ENCODE measurements around the gene YBEY. TPM values are rescaled to one million over a fixed set of nuclear protein-coding genes. Genes with fewer than 3 reads are reported as not detected.

Gene YBEY
- total RNA-seq, 1 experiment from 2014 or later, result 55.8 TPM

GRCh38 chr21:46329796-46330195, 43.7 kb downstream of the YBEY start:
- H3K36me3 ChIP-seq, result peaks cover 71% of the 10 kb centered on the region
- H3K4me3 ChIP-seq, result no peak overlapping the region
- no peaks in the 10 kb centered on the region for H3K9me3 ChIP-seq
- no peaks in the 10 kb centered on the region for H3K27me3 ChIP-seq
- no peak for DNase-seq

- peaks cover 86% of the 10 kb centered on the region for H3K36me3 ChIP-seq
- no peak for DNase-seq
These were observed 48.4 kb downstream of the YBEY start for GRCh38 chr21:46334351-46335140.

GRCh38 chr21:46336603-46337002, 50.5 kb downstream of the YBEY start:
- no peak for DNase-seq
- no peak overlapping the region for H3K4me3 ChIP-seq
- no peaks in the 10 kb centered on the region for H3K27me3 ChIP-seq
- H3K36me3 ChIP-seq, result peaks cover 86% of the 10 kb centered on the region
- 0 out of 2 replicates have a peak, but pooled peaks cover 2% of the 10 kb centered on the region for H3K9me3 ChIP-seq

More at GRCh38 chr21:46334351-46335140, 48.4 kb downstream of the YBEY start:
- Histone ChIP-seq H3K4me3 (no peak overlapping the region), H3K9me3 (0 out of 2 replicates have a peak, but pooled peaks cover 2% of the 10 kb centered on the region), H3K27me3 (no peaks in the 10 kb centered on the region)

- no peak for DNase-seq
- H3K9me3 ChIP-seq, result 0 out of 2 replicates have a peak, but pooled peaks cover 2% of the 10 kb centered on the region
- H3K36me3 ChIP-seq, result peaks cover 83% of the 10 kb centered on the region
- H3K4me3 ChIP-seq, result no peak overlapping the region
- H3K27me3 ChIP-seq, result no peaks in the 10 kb centered on the region
These were observed 54.9 kb downstream of the YBEY start for GRCh38 chr21:46340998-46341397.

- Histone ChIP-seq H3K4me3 (no peak overlapping the region), H3K36me3 (peaks cover 80% of the 10 kb centered on the region), H3K27me3 (no peaks in the 10 kb centered on the region), H3K9me3 (no peaks in the 10 kb centered on the region)
- DNase-seq, result no peak
These were observed 58.2 kb downstream of the YBEY start for GRCh38 chr21:46344219-46344915.

GRCh38 chr21:46345861-46346260, 59.7 kb downstream of the YBEY start:
- no peak for DNase-seq
- Histone ChIP-seq H3K27me3 (no peaks in the 10 kb centered on the region), H3K4me3 (no peak overlapping the region), H3K9me3 (no peaks in the 10 kb centered on the region), H3K36me3 (peaks cover 81% of the 10 kb centered on the region)

GRCh38 chr21:46346296-46347202, 60.4 kb downstream of the YBEY start:
- no peak for DNase-seq
- no peaks in the 10 kb centered on the region for H3K27me3 ChIP-seq
- H3K36me3 ChIP-seq, result peaks cover 82% of the 10 kb centered on the region
- no peaks in the 10 kb centered on the region for H3K9me3 ChIP-seq
- no peak overlapping the region for H3K4me3 ChIP-seq

GRCh38 chr21:46347203-46347550, 61.0 kb downstream of the YBEY start:
- H3K36me3 ChIP-seq, result peaks cover 87% of the 10 kb centered on the region

More at GRCh38 chr21:46347203-46347550, 61.0 kb downstream of the YBEY start:
- no peaks in the 10 kb centered on the region for H3K9me3 ChIP-seq
- DNase-seq, result no peak
- no peak overlapping the region for H3K4me3 ChIP-seq
- H3K27me3 ChIP-seq, result no peaks in the 10 kb centered on the region

Other genes starting within 250 kb of the YBEY start
- gene COL6A2, start 188.2 kb upstream of the YBEY start, total RNA-seq (2014; rRNA removed; shearing (Covaris generic); ENCODE audit: low replicate concordance), result 949 and 1,198 TPM in 2 replicates
- gene FTCD, start 130.8 kb upstream of the YBEY start, total RNA-seq (2014; rRNA removed; shearing (Covaris generic); ENCODE audit: low replicate concordance), result not detected in 2 replicates
- 2.0 and 2.4 TPM in 2 replicates for gene SPATC1L, start 101.9 kb upstream of the YBEY start, total RNA-seq (2014; rRNA removed; shearing (Covaris generic); ENCODE audit: low replicate concordance)
- gene LSS, start 57.6 kb upstream of the YBEY start, total RNA-seq (2014; rRNA removed; shearing (Covaris generic); ENCODE audit: low replicate concordance), result 46.6 and 66.7 TPM in 2 replicates
- 76.0 and 108 TPM in 2 replicates for gene MCM3AP, start 731 bp upstream of the YBEY start, total RNA-seq (2014; rRNA removed; shearing (Covaris generic); ENCODE audit: low replicate concordance)
- gene C21orf58, start 37.5 kb downstream of the YBEY start, total RNA-seq (2014; rRNA removed; shearing (Covaris generic); ENCODE audit: low replicate concordance), result 3.0 and 4.7 TPM in 2 replicates
- 51.7 and 57.0 TPM in 2 replicates for gene PCNT, start 37.8 kb downstream of the YBEY start, total RNA-seq (2014; rRNA removed; shearing (Covaris generic); ENCODE audit: low replicate concordance)
- gene DIP2A, start 172.5 kb downstream of the YBEY start, total RNA-seq (2014; rRNA removed; shearing (Covaris generic); ENCODE audit: low replicate concordance), result 15.9 and 32.1 TPM in 2 replicates

Measured in MG63 (cell line).